GM12873 (cell line): ENCODE measurements around the gene MBNL3.

Experiments used
- TF ChIP-seq, protein P1 (sequence below): IDR thresholded peaks from 2 replicates; pipeline ENCODE4 v1.5.1; 2012; ENCODE audit warnings: low read depth, mild to moderate bottlenecking, moderate library complexity, low read length, control low read depth; ENCODE audit not compliant: insufficient read depth; ENCODE audit errors: missing control alignments

MBNL3 gene

DNA sequence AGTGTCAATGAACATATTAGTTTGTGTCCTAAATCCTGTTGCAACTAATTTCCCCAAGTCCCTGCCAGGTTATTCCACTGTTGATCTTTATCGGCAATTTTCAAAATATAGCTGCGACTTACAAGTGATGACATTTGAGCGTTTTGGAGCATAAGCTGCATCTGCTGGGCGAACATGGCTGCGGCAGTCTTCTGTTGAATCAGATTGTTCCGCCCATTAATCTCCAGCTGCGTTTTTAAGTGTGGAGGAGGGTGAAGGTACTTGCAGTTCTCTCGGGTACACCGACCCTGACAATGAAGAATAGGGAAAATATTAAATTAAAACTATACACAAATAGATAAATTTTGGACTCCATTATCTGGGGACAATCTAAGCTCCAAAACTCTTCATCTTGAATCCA lies 82.7 kb downstream of the MBNL3 start:
- TF ChIP-seq, protein P1, sequence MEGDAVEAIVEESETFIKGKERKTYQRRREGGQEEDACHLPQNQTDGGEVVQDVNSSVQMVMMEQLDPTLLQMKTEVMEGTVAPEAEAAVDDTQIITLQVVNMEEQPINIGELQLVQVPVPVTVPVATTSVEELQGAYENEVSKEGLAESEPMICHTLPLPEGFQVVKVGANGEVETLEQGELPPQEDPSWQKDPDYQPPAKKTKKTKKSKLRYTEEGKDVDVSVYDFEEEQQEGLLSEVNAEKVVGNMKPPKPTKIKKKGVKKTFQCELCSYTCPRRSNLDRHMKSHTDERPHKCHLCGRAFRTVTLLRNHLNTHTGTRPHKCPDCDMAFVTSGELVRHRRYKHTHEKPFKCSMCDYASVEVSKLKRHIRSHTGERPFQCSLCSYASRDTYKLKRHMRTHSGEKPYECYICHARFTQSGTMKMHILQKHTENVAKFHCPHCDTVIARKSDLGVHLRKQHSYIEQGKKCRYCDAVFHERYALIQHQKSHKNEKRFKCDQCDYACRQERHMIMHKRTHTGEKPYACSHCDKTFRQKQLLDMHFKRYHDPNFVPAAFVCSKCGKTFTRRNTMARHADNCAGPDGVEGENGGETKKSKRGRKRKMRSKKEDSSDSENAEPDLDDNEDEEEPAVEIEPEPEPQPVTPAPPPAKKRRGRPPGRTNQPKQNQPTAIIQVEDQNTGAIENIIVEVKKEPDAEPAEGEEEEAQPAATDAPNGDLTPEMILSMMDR = no peak

DNA sequence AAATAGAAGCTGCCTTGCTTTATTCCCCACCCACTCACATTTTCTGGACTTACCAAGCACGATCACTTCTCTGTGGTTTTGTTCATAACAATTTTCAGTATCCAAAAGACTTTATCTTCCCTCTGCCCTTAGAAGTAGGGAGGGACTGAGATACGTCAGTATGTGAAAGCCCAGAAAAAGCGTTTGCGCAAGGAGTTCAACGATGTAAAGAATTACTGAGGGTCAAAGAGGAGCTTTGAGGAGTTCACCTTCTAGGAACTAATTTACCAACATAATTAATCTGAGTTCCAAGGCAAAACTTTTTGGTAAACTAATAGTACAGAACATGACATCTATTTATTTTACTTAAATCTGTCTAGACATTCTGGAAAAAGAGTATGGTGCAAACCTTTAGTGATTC lies 84.6 kb downstream of the MBNL3 start:
- TF ChIP-seq, protein P1 = no peak

DNA sequence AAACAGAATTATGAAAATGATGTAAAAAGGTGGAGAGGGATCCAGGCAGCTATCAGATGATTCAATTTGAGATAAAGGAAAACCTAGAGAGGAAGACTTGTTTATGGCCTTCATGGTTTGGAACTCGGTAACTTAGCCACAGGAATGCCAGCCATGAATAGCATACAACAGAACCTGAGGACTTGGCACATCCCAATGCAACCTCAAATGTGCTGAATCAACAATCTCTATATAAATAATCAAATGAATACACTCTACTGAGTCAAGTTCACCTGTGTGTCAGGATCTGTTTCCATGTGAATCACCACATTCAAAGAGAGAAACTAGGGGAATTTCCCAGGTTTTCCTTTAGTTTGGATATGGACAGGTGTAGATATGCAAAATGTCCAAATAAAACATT lies 86.9 kb downstream of the MBNL3 start:
- TF ChIP-seq, protein P1 = no peak

DNA sequence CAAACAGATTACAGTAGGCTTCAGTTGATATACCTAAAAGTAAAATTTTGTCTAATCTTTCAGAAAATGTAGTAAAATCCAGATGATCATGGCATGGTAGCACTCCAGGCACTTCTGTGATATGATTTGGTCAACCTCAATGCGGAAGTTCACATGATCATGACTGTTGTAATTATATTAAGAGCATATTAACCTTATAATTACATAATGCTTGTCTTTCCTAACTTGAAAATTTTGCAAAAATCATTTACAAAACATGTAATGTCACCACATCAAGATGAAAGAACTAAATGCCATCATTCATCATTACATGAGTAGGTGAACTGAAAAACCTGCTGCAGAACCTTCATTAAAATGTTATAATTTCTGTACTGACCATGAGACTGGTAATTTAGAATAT lies 88.1 kb downstream of the MBNL3 start:
- TF ChIP-seq, protein P1 = no peak

DNA sequence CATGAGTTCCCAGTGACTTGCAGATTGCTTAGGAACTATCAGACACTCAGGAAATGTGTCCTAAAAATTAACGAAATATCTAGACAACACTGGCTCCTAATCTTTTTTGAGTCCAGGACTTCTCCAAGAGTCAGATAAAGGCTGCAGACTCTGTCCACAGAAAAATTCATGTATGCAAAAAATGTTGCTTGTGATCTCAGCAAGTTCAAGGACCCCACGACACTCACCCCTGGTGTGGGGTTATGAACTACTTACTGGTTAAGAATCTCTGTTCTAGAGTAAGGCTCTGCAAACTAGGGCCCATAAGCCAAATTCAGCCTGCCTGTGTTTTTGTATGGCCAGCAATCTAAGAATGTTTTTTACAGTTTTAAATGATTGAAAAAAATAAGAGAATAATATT lies 93.2 kb downstream of the MBNL3 start:
- TF ChIP-seq, protein P1 = no peak

DNA sequence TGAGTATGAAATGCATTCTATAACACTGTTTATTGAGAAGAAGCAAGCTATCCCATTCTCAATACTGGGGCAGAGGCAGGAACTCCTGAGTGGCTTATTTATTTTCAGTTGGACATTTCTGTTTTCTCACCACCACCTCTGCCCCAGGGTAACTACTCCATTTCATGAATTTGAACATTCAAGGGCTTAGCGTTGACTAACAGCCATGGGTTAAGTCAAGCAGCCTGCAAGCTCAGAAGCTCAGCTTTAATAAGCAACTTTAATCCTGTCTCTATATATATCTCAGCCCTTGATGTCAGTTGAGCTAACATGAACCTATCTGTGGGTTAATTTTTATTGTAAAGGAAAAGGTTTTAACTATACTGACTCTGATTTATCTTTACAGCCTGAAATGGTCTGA lies 93.8 kb downstream of the MBNL3 start:
- TF ChIP-seq, protein P1 = no peak

DNA sequence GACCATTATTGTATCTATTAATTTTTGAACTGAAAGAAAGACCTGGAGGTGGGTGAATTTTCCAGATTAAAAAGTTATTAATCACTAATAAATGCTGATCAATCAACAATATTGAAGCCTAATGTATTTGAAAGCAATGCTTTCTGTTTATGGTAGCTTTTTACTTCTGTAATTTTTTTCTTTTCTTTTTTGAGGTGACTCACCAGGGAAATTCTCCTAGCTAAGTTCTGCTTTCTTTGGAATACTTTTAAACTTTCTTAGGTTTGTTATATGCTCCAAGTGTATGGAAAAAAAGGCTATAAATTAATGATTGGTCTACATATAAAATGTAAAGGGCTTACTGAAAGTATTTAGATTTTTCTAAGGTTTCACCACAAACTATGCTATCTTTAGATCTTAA lies 94.2 kb downstream of the MBNL3 start:
- TF ChIP-seq, protein P1 = no peak
